ENCODE data around the gene SLC16A13.

Gene SLC16A13

GRCh38 chr17:7019839-7020519, 15.8 kb upstream of the SLC16A13 start:
- no peaks in the 10 kb centered on the region for H3K27me3 ChIP-seq (ENCODE audit: control insufficient read depth, insufficient read depth, low read length)
- H3K9ac ChIP-seq: no peak overlapping the region
- H3K9me3 ChIP-seq (ENCODE audit: control insufficient read depth, low read length): no peaks in the 10 kb centered on the region
- peak overlapping the region; percentile 60 for H3K27ac ChIP-seq
- H3K36me3 ChIP-seq (ENCODE audit: control insufficient read depth, insufficient read depth, low read length): no peaks in the 10 kb centered on the region
- TF ChIP-seq, protein P1, sequence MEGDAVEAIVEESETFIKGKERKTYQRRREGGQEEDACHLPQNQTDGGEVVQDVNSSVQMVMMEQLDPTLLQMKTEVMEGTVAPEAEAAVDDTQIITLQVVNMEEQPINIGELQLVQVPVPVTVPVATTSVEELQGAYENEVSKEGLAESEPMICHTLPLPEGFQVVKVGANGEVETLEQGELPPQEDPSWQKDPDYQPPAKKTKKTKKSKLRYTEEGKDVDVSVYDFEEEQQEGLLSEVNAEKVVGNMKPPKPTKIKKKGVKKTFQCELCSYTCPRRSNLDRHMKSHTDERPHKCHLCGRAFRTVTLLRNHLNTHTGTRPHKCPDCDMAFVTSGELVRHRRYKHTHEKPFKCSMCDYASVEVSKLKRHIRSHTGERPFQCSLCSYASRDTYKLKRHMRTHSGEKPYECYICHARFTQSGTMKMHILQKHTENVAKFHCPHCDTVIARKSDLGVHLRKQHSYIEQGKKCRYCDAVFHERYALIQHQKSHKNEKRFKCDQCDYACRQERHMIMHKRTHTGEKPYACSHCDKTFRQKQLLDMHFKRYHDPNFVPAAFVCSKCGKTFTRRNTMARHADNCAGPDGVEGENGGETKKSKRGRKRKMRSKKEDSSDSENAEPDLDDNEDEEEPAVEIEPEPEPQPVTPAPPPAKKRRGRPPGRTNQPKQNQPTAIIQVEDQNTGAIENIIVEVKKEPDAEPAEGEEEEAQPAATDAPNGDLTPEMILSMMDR (IDR thresholded peaks at IDR 0.05): no peak
- H3K4me1 ChIP-seq: peaks cover 4% of the 10 kb centered on the region
- H3K4me3 ChIP-seq (ENCODE audit: low read depth, low read length): peak overlapping the region; percentile 86
- peak overlapping the region; percentile 97 for H2AFZ ChIP-seq
- H3K79me2 ChIP-seq: no peaks in the 10 kb centered on the region
- H3K4me2 ChIP-seq (ENCODE audit: low read length): peak overlapping the region; percentile 98

- H3K4me2 ChIP-seq (ENCODE audit: low read length): peak overlapping the region; percentile 54
- H3K4me3 ChIP-seq (ENCODE audit: low read depth, low read length): peak overlapping the region; percentile 35
- H3K79me2 ChIP-seq: no peaks in the 10 kb centered on the region
- H3K27me3 ChIP-seq (ENCODE audit: control insufficient read depth, insufficient read depth, low read length): no peaks in the 10 kb centered on the region
- H3K27ac ChIP-seq: peak overlapping the region; percentile 77
- no peaks in the 10 kb centered on the region for H3K36me3 ChIP-seq (ENCODE audit: control insufficient read depth, insufficient read depth, low read length)
- no peaks in the 10 kb centered on the region for H3K9me3 ChIP-seq (ENCODE audit: control insufficient read depth, low read length)
- no peak overlapping the region for H3K9ac ChIP-seq
- TF ChIP-seq, protein P1 (IDR thresholded peaks at IDR 0.05): no peak
- peak overlapping the region; percentile 54 for H2AFZ ChIP-seq
- no peaks in the 10 kb centered on the region for H3K4me1 ChIP-seq
Measured at GRCh38 chr17:7020894-7021664, 14.7 kb upstream of the SLC16A13 start.

DNA sequence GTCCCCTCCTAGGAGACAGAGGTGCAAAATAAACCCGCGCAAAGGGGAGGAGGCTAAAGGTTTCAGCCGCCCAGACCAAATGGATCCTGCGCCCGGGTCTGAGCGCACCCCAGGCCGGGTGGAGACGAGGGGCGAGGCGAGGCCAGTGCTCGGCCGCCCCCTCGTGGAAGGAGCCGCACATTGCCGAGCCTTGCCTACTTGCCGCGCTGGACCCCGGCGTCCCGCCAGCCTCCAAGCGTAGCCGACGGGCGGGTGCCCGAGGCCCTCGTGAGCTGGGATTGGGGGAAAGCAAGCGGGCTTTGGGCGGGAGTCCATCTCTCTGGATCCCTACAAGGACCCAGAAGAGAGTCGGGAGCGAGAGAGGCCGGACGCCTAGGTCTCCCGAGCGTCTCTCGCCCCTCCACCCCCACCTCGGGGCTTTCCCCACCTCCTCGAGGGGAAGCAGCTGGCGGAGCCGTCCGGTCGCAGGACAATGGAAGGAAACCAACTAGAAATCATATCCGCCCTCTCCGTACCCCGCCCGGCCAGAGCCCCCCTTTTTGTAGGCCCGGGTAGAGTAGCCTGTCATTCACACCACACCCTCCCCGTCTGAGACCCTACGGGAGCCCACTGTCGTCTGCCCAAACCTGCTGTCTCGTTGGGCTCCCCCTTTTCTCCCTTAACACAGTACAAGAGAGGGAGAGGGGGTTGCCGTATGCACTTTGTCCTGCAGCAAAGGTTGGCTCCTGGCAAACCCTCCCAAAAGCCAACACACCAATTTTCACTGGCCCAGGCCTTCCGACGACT, 13.6 kb upstream of the SLC16A13 start:
- Histone ChIP-seq H3K79me2 (no peaks in the 10 kb centered on the region), H3K27ac (peak overlapping the region; percentile 77), H2AFZ (peak overlapping the region; percentile 68), H3K4me2 (ENCODE audit: low read length) (peak overlapping the region; percentile 54), H3K4me3 (ENCODE audit: low read depth, low read length) (peak overlapping the region; percentile 35), H3K4me1 (no peaks in the 10 kb centered on the region), H3K27me3 (ENCODE audit: control insufficient read depth, insufficient read depth, low read length) (no peaks in the 10 kb centered on the region), H3K9ac (no peak overlapping the region), H3K9me3 (ENCODE audit: control insufficient read depth, low read length) (no peaks in the 10 kb centered on the region), H3K36me3 (ENCODE audit: control insufficient read depth, insufficient read depth, low read length) (no peaks in the 10 kb centered on the region)
- TF ChIP-seq, protein P1 (IDR thresholded peaks at IDR 0.05): peak; percentile 96

- Histone ChIP-seq H3K27me3 (ENCODE audit: control insufficient read depth, insufficient read depth, low read length) (no peaks in the 10 kb centered on the region), H3K27ac (peak within 1 kb of the TSS; percentile 77), H3K36me3 (ENCODE audit: control insufficient read depth, insufficient read depth, low read length) (no peaks in the 10 kb centered on the region), H3K9me3 (ENCODE audit: control insufficient read depth, low read length) (no peaks in the 10 kb centered on the region), H3K4me3 (ENCODE audit: low read depth, low read length) (peak within 1 kb of the TSS; percentile 46), H2AFZ (peak within 1 kb of the TSS; percentile 68), H3K9ac (no peak within 1 kb of the TSS), H3K4me2 (ENCODE audit: low read length) (peak within 1 kb of the TSS; percentile 54), H3K4me1 (no peaks in the 10 kb centered on the region), H3K79me2 (no peaks in the 10 kb centered on the region)
- TF ChIP-seq, protein P1 (IDR thresholded peaks at IDR 0.05): no peak
Measured at GRCh38 chr17:7022781-7023571, 12.8 kb upstream of the SLC16A13 start, which contains the start of gene BCL6B. BCL6B (plus strand) TSS chr17:7023050; CDS start chr17:7023672, 622 bp downstream.

Data from parathyroid adenoma (tissue), 2 donors.